Transverse colon (tissue), 4 donors: ENCODE measurements around the gene MPC2. TPM values are rescaled to one million over a fixed set of nuclear protein-coding genes. Genes with fewer than 3 reads are reported as not detected.

Source experiments
- total RNA-seq, 4 donors: library from RNA; depleted of rRNA; stranded (reverse); fragments of >200 nt; gene quantifications; one replicate each; pipeline ENCODE4 v1.1.0, GENCODE V29; 2016

MPC2 gene
- total RNA-seq, 4 donors from 2014 or later, result 14.2 to 91.6 (median 38.4) TPM

Other genes with a start within 250 kb of the MPC2 start
- gene MPZL1, start 215.1 kb downstream of the MPC2 start, total RNA-seq, result 10 to 100 TPM; 32.9 to 79.5 (median 58.2) TPM
- gene ADCY10, start 22.9 kb downstream of the MPC2 start, total RNA-seq, result 1 to 10 TPM in 1 of 4 donors, under 1 TPM in 1, not detected in 2; 0.27 to 3.7 TPM
- gene DCAF6, start 389 bp downstream of the MPC2 start, total RNA-seq, result 100 to 1,000 TPM in 1 of 4 donors, 10 to 100 TPM in 3; 59.5 to 173 (median 93.4) TPM
- 1 to 10 TPM in 3 of 4 donors, under 1 TPM in 1; 0.60 to 3.3 (median 2.8) TPM for gene GPR161, start 199.9 kb upstream of the MPC2 start, total RNA-seq
- 10 to 100 TPM in 3 of 4 donors, 1 to 10 TPM in 1; 4.0 to 24.0 (median 19.6) TPM for gene TIPRL, start 241.9 kb upstream of the MPC2 start, total RNA-seq